OCI-LY7 (cell line): ENCODE results near the gene APBB2. TPM values are rescaled to one million over a fixed set of nuclear protein-coding genes. Genes with fewer than 3 reads are reported as not detected.

Experiments used
- BruUV-seq: library from RNA; stranded (reverse); fragments of 400-500 nt; replicated peaks from 2 replicates; lab custom pipeline; 2021; lab: Mats Ljungman, UMichigan
- CTCF ChIA-PET: fragments of 300-600 bp; sonication (Branson Sonifier 250); formaldehyde crosslinking; loops from one replicate; lab custom pipeline; 2022; ENCODE audit warnings: antibody characterized with exemption; ENCODE audit not compliant: unreplicated experiment; lab: Charles Lee
- POLR2A ChIA-PET: fragments of 300-600 bp; sonication (Branson Sonifier 250); formaldehyde crosslinking; loops from one replicate; lab custom pipeline; 2022; ENCODE audit warnings: antibody characterized with exemption; lab: Charles Lee
- DNase-seq: peaks from one replicate; pipeline ENCODE4 v3.0.0-alpha.2; 2015; ENCODE audit warnings: low spot score
- H2AFZ ChIP-seq: fragments of 200-600 bp; sonication (generic), shearing (Covaris generic); 2 replicates; pipeline ENCODE4 v1.6.1; 2014; ENCODE audit warnings: mild to moderate bottlenecking, antibody characterized with exemption, low read length, moderate library complexity
- H3K27ac ChIP-seq: fragments of 200-600 bp; sonication (generic); 2 replicates; pipeline ENCODE4 v1.5.1; 2014; ENCODE audit warnings: mixed run types, low read depth, mild to moderate bottlenecking, moderate library complexity, low read length, inconsistent platforms; ENCODE audit not compliant: poor library complexity, severe bottlenecking
- H3K36me3 ChIP-seq: fragments of 200-600 bp; sonication (generic); 2 replicates; pipeline ENCODE4 v1.6.1; 2014; ENCODE audit warnings: mild to moderate bottlenecking, antibody characterized with exemption, low read length, moderate library complexity, mixed read lengths; ENCODE audit not compliant: insufficient read depth
- H3K4me1 ChIP-seq: fragments of 200-600 bp; sonication (generic); 2 replicates; pipeline ENCODE4 v1.5.1; 2014; ENCODE audit warnings: mild to moderate bottlenecking, low read length; ENCODE audit not compliant: insufficient read depth, poor library complexity, severe bottlenecking
- H3K4me2 ChIP-seq: fragments of 200-600 bp; sonication (generic); 2 replicates; pipeline ENCODE4 v1.6.1; 2014; ENCODE audit warnings: mild to moderate bottlenecking, low read length
- H3K4me3 ChIP-seq: fragments of 200-600 bp; sonication (generic); 2 replicates; pipeline ENCODE4 v1.5.1; 2014; ENCODE audit warnings: mild to moderate bottlenecking, low read depth, low read length; ENCODE audit not compliant: poor library complexity, severe bottlenecking
- H3K79me2 ChIP-seq: fragments of 200-600 bp; sonication (generic); 2 replicates; pipeline ENCODE4 v1.6.1; 2016; ENCODE audit warnings: low read depth, mild to moderate bottlenecking, low read length, moderate library complexity, mixed read lengths; ENCODE audit not compliant: insufficient read depth
- H3K9me2 ChIP-seq: fragments of 200-600 bp; sonication (generic); 2 replicates; pipeline ENCODE4 v1.6.1; 2016; ENCODE audit warnings: mild to moderate bottlenecking, low read length, mixed read lengths; ENCODE audit not compliant: insufficient read depth
- H3K9me3 ChIP-seq: fragments of 200-600 bp; sonication (generic); 2 replicates; pipeline ENCODE4 v1.6.1; 2014; ENCODE audit warnings: mild to moderate bottlenecking, mixed run types, low read length, mixed read lengths
- H4K20me1 ChIP-seq: fragments of 200-600 bp; sonication (generic); 2 replicates; pipeline ENCODE4 v1.6.1; 2014; ENCODE audit warnings: mild to moderate bottlenecking, antibody characterized with exemption, low read length, moderate library complexity, mixed read lengths; ENCODE audit not compliant: insufficient read depth
- EZH2phosphoT487 ChIP-seq: fragments of 200-600 bp; sonication (generic); IDR thresholded peaks from 2 replicates; pipeline ENCODE4 v1.6.1; 2018; ENCODE audit warnings: low read depth, borderline replicate concordance, mild to moderate bottlenecking, mixed run types, antibody characterized with exemption, low read length, moderate library complexity, mixed read lengths
- intact Hi-C: fragments of 100-400 bp; cut with micrococcal nuclease; formaldehyde crosslinking; loops from one replicate; pipeline ENCODE4 v1.10.0; 2022; ENCODE audit not compliant: unreplicated experiment
- total RNA-seq, 2 experiments: library from RNA; depleted of rRNA in 1 of 2; stranded (reverse); fragments of >200 nt in 1 of 2; shearing (Covaris generic) in 1 of 2; gene quantifications; 2 replicates each; pipeline ENCODE4 v1.2.3, GENCODE V29; 2014 to 2022
- TF ChIP-seq, protein P1 (sequence below): fragments of 200-600 bp; sonication (generic); conservative IDR thresholded peaks from 2 replicates; pipeline ENCODE4 v1.5.1; 2014; ENCODE audit warnings: mild to moderate bottlenecking, antibody characterized with exemption, low read length, moderate library complexity, mixed read lengths

Gene APBB2
- total RNA-seq, 2 experiments from 2014 or later = 66.4 to 88.5 TPM

DNA sequence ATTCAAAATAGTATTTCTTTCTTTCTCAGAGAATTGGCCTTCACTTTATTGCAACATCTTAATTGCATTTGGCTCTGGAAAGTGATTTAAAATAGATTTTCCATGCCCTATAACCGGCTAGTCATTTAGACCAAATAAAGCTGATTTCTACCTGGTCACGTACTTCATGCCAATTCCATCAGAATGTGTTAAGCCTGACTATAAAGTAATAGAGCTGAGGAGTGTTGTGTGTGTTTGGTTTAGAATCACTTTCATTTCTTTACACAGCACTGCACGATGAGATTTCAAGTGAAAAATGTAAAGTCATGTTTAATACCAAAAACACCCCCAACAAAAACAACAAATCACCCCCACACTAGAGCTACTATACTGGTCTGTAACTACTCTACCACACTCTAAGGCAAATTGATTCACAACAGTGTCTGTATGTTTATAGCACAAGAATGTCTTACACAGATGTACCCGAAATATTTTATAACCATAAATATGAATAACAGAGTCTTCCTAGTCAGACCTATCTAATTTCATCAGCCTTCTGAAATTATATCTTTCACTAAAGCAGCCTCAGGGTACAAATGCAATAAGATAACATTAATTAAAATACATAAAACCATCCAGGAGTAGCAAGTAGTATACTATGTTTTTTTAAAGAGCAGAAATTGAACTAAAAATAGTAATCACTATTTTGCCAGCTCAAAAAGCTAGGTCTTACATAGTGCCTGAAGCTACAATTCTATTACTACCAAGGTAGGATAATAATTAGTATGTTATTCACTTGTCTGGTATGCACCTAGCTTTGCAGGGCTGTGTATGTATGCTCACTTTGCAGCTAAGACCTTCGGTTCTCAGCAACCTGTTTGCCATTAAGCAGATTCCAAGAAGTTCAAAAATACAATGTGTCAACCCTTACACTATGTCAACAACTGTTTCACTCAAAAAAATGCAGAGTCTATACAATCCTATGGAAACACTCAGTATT, 28.4 kb downstream of the APBB2 start:
- H3K36me3 ChIP-seq = no peaks in the 10 kb centered on the region; the same call in 1 of the 2 replicates
- peaks cover 57% of the 10 kb centered on the region for H3K79me2 ChIP-seq
- ChIA-PET CTCF (no interaction called here), POLR2A (interaction anchor here (0.6 to 1.8 kb wide), 11 partner anchors 9 to 124 kb away, joined by 3 to 5 read pairs (median 3); no protein-coding TSS in a partner anchor)
- H3K4me2 ChIP-seq = no peak overlapping the region
- H3K4me3 ChIP-seq = no peak overlapping the region
- no peaks in the 10 kb centered on the region for H3K9me2 ChIP-seq
- no peak for TF ChIP-seq EZH2phosphoT487
- TF ChIP-seq, protein P1, sequence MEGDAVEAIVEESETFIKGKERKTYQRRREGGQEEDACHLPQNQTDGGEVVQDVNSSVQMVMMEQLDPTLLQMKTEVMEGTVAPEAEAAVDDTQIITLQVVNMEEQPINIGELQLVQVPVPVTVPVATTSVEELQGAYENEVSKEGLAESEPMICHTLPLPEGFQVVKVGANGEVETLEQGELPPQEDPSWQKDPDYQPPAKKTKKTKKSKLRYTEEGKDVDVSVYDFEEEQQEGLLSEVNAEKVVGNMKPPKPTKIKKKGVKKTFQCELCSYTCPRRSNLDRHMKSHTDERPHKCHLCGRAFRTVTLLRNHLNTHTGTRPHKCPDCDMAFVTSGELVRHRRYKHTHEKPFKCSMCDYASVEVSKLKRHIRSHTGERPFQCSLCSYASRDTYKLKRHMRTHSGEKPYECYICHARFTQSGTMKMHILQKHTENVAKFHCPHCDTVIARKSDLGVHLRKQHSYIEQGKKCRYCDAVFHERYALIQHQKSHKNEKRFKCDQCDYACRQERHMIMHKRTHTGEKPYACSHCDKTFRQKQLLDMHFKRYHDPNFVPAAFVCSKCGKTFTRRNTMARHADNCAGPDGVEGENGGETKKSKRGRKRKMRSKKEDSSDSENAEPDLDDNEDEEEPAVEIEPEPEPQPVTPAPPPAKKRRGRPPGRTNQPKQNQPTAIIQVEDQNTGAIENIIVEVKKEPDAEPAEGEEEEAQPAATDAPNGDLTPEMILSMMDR = no peak
- DNase-seq = no peak
- no peak overlapping the region for H2AFZ ChIP-seq
- H3K27ac ChIP-seq = no peak overlapping the region
- intact Hi-C loops = no loop called here
- BruUV-seq = no TSS peak
- peaks cover 38% of the 10 kb centered on the region for H3K4me1 ChIP-seq
- H3K9me3 ChIP-seq = no peaks in the 10 kb centered on the region
- no peaks in the 10 kb centered on the region for H4K20me1 ChIP-seq

DNA sequence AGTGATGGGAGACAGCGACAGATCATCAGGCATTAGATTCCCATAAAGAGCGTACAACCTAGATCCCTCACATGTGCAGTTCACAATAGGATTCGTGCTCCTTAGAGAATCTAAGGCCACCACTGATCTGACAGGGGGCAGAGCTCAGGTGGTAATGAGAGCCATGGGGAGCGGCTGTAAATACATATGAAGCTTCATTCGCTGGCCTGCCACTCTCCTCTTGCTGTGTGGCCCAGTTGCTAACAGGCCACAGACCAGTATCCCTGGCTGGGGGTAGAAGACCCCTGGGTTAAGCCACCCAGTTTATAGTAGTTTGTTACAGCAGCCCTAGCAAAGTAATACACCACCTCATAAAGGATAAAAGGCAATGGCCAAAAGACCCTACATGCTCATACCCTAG, 30.3 kb downstream of the APBB2 start:
- ChIA-PET CTCF (no interaction called here), POLR2A (interaction anchor here (1.1 to 3.0 kb wide), 3 partner anchors 9 to 15 kb away, joined by 3 to 12 read pairs (median 3); no protein-coding TSS in a partner anchor)
- Histone ChIP-seq H3K4me1 (peaks cover 19% of the 10 kb centered on the region), H3K4me3 (no peak overlapping the region), H4K20me1 (0 out of 2 replicates have a peak, but pooled peaks cover 3% of the 10 kb centered on the region), H3K36me3 (no peaks in the 10 kb centered on the region; the same call in 1 of the 2 replicates), H3K27ac (no peak overlapping the region), H3K4me2 (no peak overlapping the region), H3K79me2 (peaks cover 47% of the 10 kb centered on the region), H3K9me3 (no peaks in the 10 kb centered on the region), H3K9me2 (no peaks in the 10 kb centered on the region), H2AFZ (no peak overlapping the region)
- intact Hi-C loops = no loop called here
- no peak for DNase-seq
- BruUV-seq = no TSS peak
- TF ChIP-seq, protein P1 = no peak
- TF ChIP-seq EZH2phosphoT487 = no peak
